GM23248 (cell line): ENCODE results near the gene MAP3K21. TPM values are rescaled to one million over a fixed set of nuclear protein-coding genes. Genes with fewer than 3 reads are reported as not detected.
A peak's percentile ranks its signal among the peaks of the same experiment; 100 is the strongest.

Experiments used
- DNase-seq: peaks from one replicate; pipeline ENCODE4 v3.0.0-alpha.2; 2015
- H2AFZ ChIP-seq: fragments of 200-600 bp; sonication (generic); 2 replicates; pipeline ENCODE4 v1.6.1; 2016; ENCODE audit warnings: antibody characterized with exemption
- H3F3A ChIP-seq: fragments of 200-600 bp; sonication (generic); 2 replicates; pipeline ENCODE4 v1.6.1; 2016; ENCODE audit warnings: mild to moderate bottlenecking, antibody characterized with exemption, mixed run types; ENCODE audit not compliant: insufficient read depth
- H3K27ac ChIP-seq: fragments of 200-600 bp; sonication (generic); 2 replicates; pipeline ENCODE4 v1.5.1; 2016; ENCODE audit warnings: mild to moderate bottlenecking
- H3K27me3 ChIP-seq: fragments of 200-600 bp; sonication (generic); replicated peaks from 2 replicates; pipeline ENCODE4 v1.6.1; 2016; ENCODE audit warnings: mild to moderate bottlenecking; ENCODE audit not compliant: insufficient read depth
- H3K36me3 ChIP-seq: fragments of 200-600 bp; sonication (generic); 2 replicates; pipeline ENCODE4 v1.6.1; 2016; ENCODE audit warnings: low read depth, mild to moderate bottlenecking
- H3K4me1 ChIP-seq: fragments of 200-600 bp; sonication (generic); 2 replicates; pipeline ENCODE4 v1.6.1; 2016; ENCODE audit warnings: mild to moderate bottlenecking; ENCODE audit not compliant: insufficient read depth
- H3K4me2 ChIP-seq: fragments of 200-600 bp; sonication (generic); one replicate; pipeline ENCODE4 v1.6.1; 2016; ENCODE audit warnings: mild to moderate bottlenecking; ENCODE audit not compliant: unreplicated experiment
- H3K4me3 ChIP-seq: fragments of 200-600 bp; sonication (generic); 2 replicates; pipeline ENCODE4 v1.5.1; 2016; ENCODE audit warnings: mild to moderate bottlenecking
- H3K79me2 ChIP-seq: fragments of 200-600 bp; sonication (generic); 2 replicates; pipeline ENCODE4 v1.6.1; 2016; ENCODE audit warnings: mild to moderate bottlenecking; ENCODE audit not compliant: insufficient read depth
- H3K9ac ChIP-seq: fragments of 200-600 bp; sonication (generic); 2 replicates; pipeline ENCODE4 v1.6.1; 2016; ENCODE audit warnings: mild to moderate bottlenecking
- H3K9me2 ChIP-seq: fragments of 200-600 bp; sonication (generic); 2 replicates; pipeline ENCODE4 v1.6.1; 2016; ENCODE audit warnings: mixed run types, mild to moderate bottlenecking, moderate library complexity; ENCODE audit not compliant: insufficient read depth
- H3K9me3 ChIP-seq: fragments of 200-600 bp; sonication (generic); one replicate; pipeline ENCODE4 v1.6.1; 2017; ENCODE audit warnings: low read depth
- H4K20me1 ChIP-seq: fragments of 200-600 bp; sonication (generic); 2 replicates; pipeline ENCODE4 v1.6.0; 2016; ENCODE audit not compliant: insufficient read depth
- EZH2 ChIP-seq: fragments of 200-600 bp; sonication (generic); IDR thresholded peaks from 2 replicates; pipeline ENCODE4 v1.6.1; 2018; ENCODE audit warnings: antibody characterized with exemption, mild to moderate bottlenecking; ENCODE audit not compliant: insufficient read depth, poor library complexity, severe bottlenecking
- EZH2phosphoT487 ChIP-seq: fragments of 200-600 bp; sonication (generic); IDR thresholded peaks from 2 replicates; pipeline ENCODE4 v1.6.1; 2018; ENCODE audit warnings: antibody characterized with exemption, moderate library complexity, mild to moderate bottlenecking, low read depth; ENCODE audit not compliant: insufficient read depth
- WGBS, 2 experiments: methylation state at CpG; one replicate each; pipeline ENCODE4 v1.1.6; 2015 to 2017; ENCODE audit warnings: low lambda C conversion rate in 2 of 2, low coverage in 1 of 2; ENCODE audit errors: missing lambda C conversion rate in 2 of 2; 5-methylcytosine and 5-hydroxymethylcytosine counted together
- in situ Hi-C: fragments of 300-500 bp; cut with MboI; formaldehyde crosslinking; loops from 2 replicates; pipeline ENCODE4 v1.15.0; 2020
- polyA plus RNA-seq: library from polyadenylated mRNA; unstranded; fragments of >200 nt; fragmentation: Nextera tagmentation; extraction: Ambion mirVana; gene quantifications from 2 replicates; pipeline ENCODE4 v1.2.1, GENCODE V29; 2016
- total RNA-seq: library from RNA; depleted of rRNA; stranded (reverse); fragments of >200 nt; shearing (Covaris generic); gene quantifications from 2 replicates; pipeline ENCODE4 v1.2.3, GENCODE V29; 2014

The MAP3K21 gene
- total and polyA plus RNA-seq, 2 experiments from 2014 or later: 0.03 TPM; not detected in 1

DNA sequence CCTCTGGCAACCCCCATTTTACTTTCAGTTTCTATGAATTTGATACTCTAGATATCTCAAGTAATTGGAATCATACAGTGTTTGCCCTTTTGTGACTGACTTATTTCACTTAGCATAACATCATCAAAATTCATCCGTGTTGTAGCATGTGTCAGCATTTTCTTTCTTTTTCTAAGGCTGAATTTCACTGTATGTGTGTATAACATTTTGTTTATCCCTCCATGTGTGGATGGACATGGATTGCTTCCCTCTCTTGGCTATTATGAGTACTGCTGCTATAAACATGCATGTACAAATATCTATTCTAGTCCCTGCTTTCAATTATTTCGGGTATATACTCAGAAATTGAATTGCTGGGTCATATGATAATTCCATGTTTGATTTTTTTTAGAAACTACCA is 97.3 kb downstream of the MAP3K21 start:
- Histone ChIP-seq H3K79me2 (no peaks in the 10 kb centered on the region), H2AFZ (no peak overlapping the region), H3K36me3 (no peaks in the 10 kb centered on the region), H3F3A (no peaks in the 10 kb centered on the region), H3K27ac (no peak overlapping the region), H3K9me2 (no peaks in the 10 kb centered on the region), H3K27me3 (peaks cover 5% of the 10 kb centered on the region; the same call in 1 of the 2 replicates), H4K20me1 (no peaks in the 10 kb centered on the region), H3K4me3 (no peak overlapping the region), H3K4me2 (no peak overlapping the region), H3K9me3 (no peaks in the 10 kb centered on the region), H3K4me1 (no peaks in the 10 kb centered on the region), H3K9ac (no peak overlapping the region)
- 2 to 5% methylated on average over 2 of the region's 2 CpGs for WGBS, 2 experiments
- TF ChIP-seq EZH2 (no peak), EZH2phosphoT487 (no peak)
- peak; percentile 15 for DNase-seq
- in situ Hi-C loops: loop anchor here (25.0 kb wide), 1 partner anchor 638 kb away; no protein-coding TSS in a partner anchor

DNA sequence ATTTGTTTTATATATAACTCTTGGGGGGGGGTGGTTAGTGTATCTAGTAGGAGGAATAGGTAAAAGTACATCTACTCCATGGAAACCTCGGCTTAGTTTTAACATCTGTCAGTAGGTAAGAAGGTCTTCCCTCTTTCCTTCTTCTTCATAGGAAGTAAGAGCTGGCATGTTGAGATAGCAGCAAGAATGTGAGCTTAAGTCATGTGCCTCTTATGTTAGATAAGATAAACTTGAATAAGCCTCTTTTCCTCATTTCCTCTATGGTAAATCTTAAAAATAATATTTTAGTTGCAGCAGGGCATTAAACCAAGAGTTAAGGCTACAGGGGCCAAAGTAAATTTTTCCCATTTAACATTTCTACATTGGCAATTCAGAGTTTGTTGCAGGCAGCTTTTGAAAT is 100.4 kb downstream of the MAP3K21 start:
- 10 to 29% methylated on average over 1 of the region's 1 CpG for WGBS, 2 experiments
- Histone ChIP-seq H3K4me1 (no peaks in the 10 kb centered on the region), H3K36me3 (no peaks in the 10 kb centered on the region), H4K20me1 (no peaks in the 10 kb centered on the region), H3F3A (no peaks in the 10 kb centered on the region), H3K27me3 (peaks cover 5% of the 10 kb centered on the region; the same call in 1 of the 2 replicates), H3K9me2 (no peaks in the 10 kb centered on the region), H2AFZ (no peak overlapping the region), H3K4me2 (no peak overlapping the region), H3K27ac (no peak overlapping the region), H3K9me3 (no peaks in the 10 kb centered on the region), H3K4me3 (no peak overlapping the region), H3K79me2 (no peaks in the 10 kb centered on the region), H3K9ac (no peak overlapping the region)
- DNase-seq: no peak
- TF ChIP-seq EZH2phosphoT487 (no peak), EZH2 (no peak)
- in situ Hi-C loops: loop anchor here (25.0 kb wide), 1 partner anchor 634 kb away; no protein-coding TSS in a partner anchor

DNA sequence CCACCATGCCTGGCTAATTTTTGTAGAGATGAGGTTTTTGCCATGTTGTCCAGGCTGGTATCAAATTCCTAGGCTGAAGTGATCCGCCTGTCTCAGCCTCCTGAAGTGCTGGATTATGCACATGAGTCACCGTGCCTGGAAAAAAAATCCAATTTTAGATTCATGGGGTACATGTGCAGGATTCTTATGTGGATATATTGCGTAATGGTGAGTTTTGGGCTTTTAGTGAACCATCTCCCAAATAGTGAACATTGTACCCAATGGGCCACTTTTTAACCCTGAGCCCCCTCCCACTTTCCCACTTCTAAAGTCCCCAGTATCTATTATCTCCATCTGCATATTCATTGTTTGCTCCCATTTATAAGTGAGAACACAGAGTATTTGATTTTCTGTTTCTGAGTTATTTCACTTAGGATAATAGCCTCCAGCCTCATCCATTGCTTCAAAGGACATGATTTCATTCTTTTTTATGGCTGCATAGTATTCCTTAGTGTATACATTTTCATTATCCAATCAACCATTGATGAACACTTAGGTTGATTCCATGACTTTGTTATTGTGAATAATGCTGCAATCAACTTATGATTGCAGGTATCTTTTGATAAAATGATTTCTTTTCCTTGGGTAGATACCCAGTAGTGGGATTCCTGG is 104.4 kb downstream of the MAP3K21 start:
- H3K9ac ChIP-seq: no peak overlapping the region
- no peak overlapping the region for H3K4me3 ChIP-seq
- no peaks in the 10 kb centered on the region for H3K9me2 ChIP-seq
- peaks cover 3% of the 10 kb centered on the region; the same call in 1 of the 2 replicates for H3K27me3 ChIP-seq
- H3F3A ChIP-seq: no peaks in the 10 kb centered on the region
- no peak overlapping the region for H3K4me2 ChIP-seq
- H3K4me1 ChIP-seq: no peaks in the 10 kb centered on the region
- TF ChIP-seq EZH2phosphoT487 (no peak), EZH2 (no peak)
- H4K20me1 ChIP-seq: no peaks in the 10 kb centered on the region
- H3K27ac ChIP-seq: no peak overlapping the region
- H3K9me3 ChIP-seq: no peaks in the 10 kb centered on the region
- H3K79me2 ChIP-seq: no peaks in the 10 kb centered on the region
- in situ Hi-C loops: loop anchor here (10.0 to 25.0 kb wide), 2 partner anchors 363 to 630 kb away; no protein-coding TSS in a partner anchor
- H3K36me3 ChIP-seq: no peaks in the 10 kb centered on the region
- WGBS, 2 experiments: 54 to 63% methylated on average over 3 of the region's 3 CpGs
- no peak overlapping the region for H2AFZ ChIP-seq
- no peak for DNase-seq

DNA sequence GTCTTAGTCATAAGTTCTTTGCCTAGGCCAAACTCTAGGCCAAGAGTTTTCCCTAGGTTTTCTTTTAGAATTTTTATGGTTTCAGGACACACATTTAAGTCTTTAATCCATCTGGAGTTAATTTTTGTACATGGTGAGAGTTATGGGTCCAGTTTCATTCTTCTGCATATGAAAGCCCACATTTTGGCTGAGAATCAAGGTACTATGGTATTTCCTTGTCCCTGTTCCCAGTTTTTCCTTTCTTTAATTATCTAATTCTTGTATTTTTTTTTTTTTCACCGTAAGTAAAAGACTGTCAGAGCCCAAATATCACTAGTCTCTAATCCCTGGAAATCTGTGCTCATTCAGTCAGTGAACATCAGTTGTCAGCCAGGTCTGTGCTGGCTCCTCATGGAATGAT is 105.4 kb downstream of the MAP3K21 start:
- H3K79me2 ChIP-seq: no peaks in the 10 kb centered on the region
- H3K36me3 ChIP-seq: no peaks in the 10 kb centered on the region
- DNase-seq: no peak
- no peaks in the 10 kb centered on the region for H4K20me1 ChIP-seq
- H3K4me2 ChIP-seq: no peak overlapping the region
- no peaks in the 10 kb centered on the region for H3K9me2 ChIP-seq
- H2AFZ ChIP-seq: no peak overlapping the region
- in situ Hi-C loops: loop anchor here (10.0 to 25.0 kb wide), 2 partner anchors 362 to 629 kb away; no protein-coding TSS in a partner anchor
- no peaks in the 10 kb centered on the region for H3K27me3 ChIP-seq
- H3K9me3 ChIP-seq: no peaks in the 10 kb centered on the region
- 0 to 3% methylated on average over 1 of the region's 1 CpG for WGBS, 2 experiments
- no peaks in the 10 kb centered on the region for H3K4me1 ChIP-seq
- H3F3A ChIP-seq: no peaks in the 10 kb centered on the region
- no peak overlapping the region for H3K27ac ChIP-seq
- TF ChIP-seq EZH2 (no peak), EZH2phosphoT487 (no peak)
- H3K9ac ChIP-seq: no peak overlapping the region
- no peak overlapping the region for H3K4me3 ChIP-seq
